Stomach smooth muscle (tissue), 2 donors: ENCODE results near the gene FGD3.

ENCODE experiments used
- H3K27ac ChIP-seq: one replicate; pipeline ENCODE4 v1.7.0; 2013; ENCODE audit warnings: mild to moderate bottlenecking, low read length, inconsistent platforms
- H3K27me3 ChIP-seq, 2 donors: one replicate each; pipeline ENCODE4 v1.7.0; 2013; ENCODE audit warnings: low read length in 2 of 2; ENCODE audit not compliant: insufficient read depth in 2 of 2, control insufficient read depth in 1 of 2
- H3K36me3 ChIP-seq, 2 donors: one replicate each; pipeline ENCODE4 v1.7.0; 2013; ENCODE audit warnings: low read length in 2 of 2; ENCODE audit not compliant: control insufficient read depth in 2 of 2, insufficient read depth in 2 of 2
- H3K4me1 ChIP-seq: one replicate; pipeline ENCODE4 v1.7.0; 2013; ENCODE audit warnings: low read length; ENCODE audit not compliant: control insufficient read depth, insufficient read depth
- H3K4me3 ChIP-seq, 2 donors: one replicate each; pipeline ENCODE4 v1.7.0; 2013; ENCODE audit warnings: low read length in 2 of 2
- H3K9ac ChIP-seq, 2 donors: one replicate each; pipeline ENCODE4 v1.7.0; 2013; ENCODE audit warnings: low read length in 2 of 2, mild to moderate bottlenecking in 1 of 2
- H3K9me3 ChIP-seq, 2 donors: one replicate each; pipeline ENCODE4 v1.7.0; 2013; ENCODE audit warnings: low read length in 2 of 2; ENCODE audit not compliant: control insufficient read depth in 2 of 2
- donor health status: healthy.
- donor health status: Pancreatic carcinoma.

FGD3 gene

GRCh38 chr9:92979283-92980056, 32.1 kb downstream of the FGD3 start:
- H3K4me1 ChIP-seq, result no peaks in the 10 kb centered on the region
- no peak overlapping the region for H3K27ac ChIP-seq
- no peaks in the 10 kb centered on the region for H3K36me3 ChIP-seq
- H3K9me3 ChIP-seq, result peaks cover 0 to 2% of the 10 kb centered on the region in 2 donors
- H3K4me3 ChIP-seq, result no peak overlapping the region
- H3K9ac ChIP-seq, result no peak overlapping the region
- H3K27me3 ChIP-seq, result peaks cover 0 to 2% of the 10 kb centered on the region in 2 donors

DNA sequence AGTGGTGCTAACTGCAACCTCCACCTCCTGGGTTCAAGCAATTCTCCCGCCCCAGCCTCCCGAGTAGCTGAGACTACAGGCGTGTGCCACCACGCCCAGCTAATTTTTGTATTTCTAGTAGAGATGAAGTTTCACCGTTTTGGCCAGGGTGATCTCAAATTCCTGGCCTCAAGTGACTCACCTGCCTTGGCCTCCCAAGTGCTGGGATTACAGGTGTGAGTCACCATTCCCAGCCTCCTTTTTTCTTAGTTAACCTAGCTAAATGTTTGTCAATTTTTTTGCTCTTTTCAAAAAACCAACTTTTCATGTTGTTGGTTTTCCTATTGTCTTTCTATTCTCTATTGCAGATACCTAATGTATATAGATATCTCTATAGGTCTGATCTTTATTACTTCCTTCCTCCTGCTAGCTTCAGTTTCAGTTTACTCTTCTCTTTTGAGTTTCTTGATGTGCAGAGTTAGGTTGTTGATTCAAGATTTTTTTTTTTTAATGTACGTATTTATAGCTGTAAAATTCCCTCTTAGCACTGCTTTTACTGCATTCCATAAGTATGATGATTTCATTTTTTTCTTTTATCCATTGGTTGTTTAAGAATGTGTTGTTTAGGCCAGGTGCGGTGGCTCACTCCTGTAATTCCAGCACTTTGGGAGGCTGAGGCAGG, 32.9 kb downstream of the FGD3 start:
- H3K36me3 ChIP-seq, result no peaks in the 10 kb centered on the region

GRCh38 chr9:92982130-92982529, 34.8 kb downstream of the FGD3 start:
- H3K4me1 ChIP-seq, result peaks cover 4% of the 10 kb centered on the region
- H3K36me3 ChIP-seq, result no peaks in the 10 kb centered on the region

More for the DNA sequence above, 32.9 kb downstream of the FGD3 start:
- no peak overlapping the region for H3K4me3 ChIP-seq
- peaks cover 0 to 2% of the 10 kb centered on the region in 2 donors for H3K9me3 ChIP-seq
- no peak overlapping the region for H3K9ac ChIP-seq
- H3K27ac ChIP-seq, result no peak overlapping the region
- H3K27me3 ChIP-seq, result peaks cover 0 to 2% of the 10 kb centered on the region in 2 donors
- H3K4me1 ChIP-seq, result no peaks in the 10 kb centered on the region

GRCh38 chr9:92983984-92984589, 36.8 kb downstream of the FGD3 start:
- Histone ChIP-seq H3K27me3 (no peaks in the 10 kb centered on the region), H3K27ac (no peak overlapping the region), H3K9ac (no peak overlapping the region), H3K4me3 (no peak overlapping the region), H3K4me1 (peaks cover 4% of the 10 kb centered on the region), H3K36me3 (no peaks in the 10 kb centered on the region), H3K9me3 (peaks cover 0 to 2% of the 10 kb centered on the region in 2 donors)

More at GRCh38 chr9:92982130-92982529, 34.8 kb downstream of the FGD3 start:
- Histone ChIP-seq H3K9me3 (peaks cover 0 to 2% of the 10 kb centered on the region in 2 donors), H3K9ac (no peak overlapping the region), H3K4me3 (no peak overlapping the region), H3K27ac (no peak overlapping the region), H3K27me3 (no peaks in the 10 kb centered on the region)

DNA sequence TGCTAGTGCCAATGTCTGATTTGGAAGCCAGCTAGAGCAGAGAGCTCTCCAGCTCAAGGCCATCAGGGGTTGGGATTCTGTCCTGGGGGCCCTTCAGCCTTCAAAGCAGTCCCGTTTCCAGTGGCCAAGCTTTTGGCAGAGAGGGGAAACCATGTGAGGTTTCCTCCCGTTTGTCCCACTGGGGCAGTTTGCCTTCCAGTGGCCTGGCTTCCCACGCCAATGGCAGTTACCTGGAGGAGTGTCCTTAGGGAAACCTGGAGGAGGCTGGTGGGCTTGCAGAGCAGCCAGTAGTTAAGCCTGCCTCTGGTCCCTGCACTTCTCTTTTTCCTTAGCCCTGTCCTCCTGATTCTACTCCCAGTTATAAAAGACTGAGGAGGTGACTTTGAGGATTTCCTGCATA, 37.7 kb downstream of the FGD3 start:
- Histone ChIP-seq H3K36me3 (no peaks in the 10 kb centered on the region), H3K27me3 (no peaks in the 10 kb centered on the region), H3K4me1 (peaks cover 4% of the 10 kb centered on the region), H3K4me3 (no peak overlapping the region), H3K9ac (no peak overlapping the region), H3K9me3 (peaks cover 0 to 2% of the 10 kb centered on the region in 2 donors), H3K27ac (no peak overlapping the region)

DNA sequence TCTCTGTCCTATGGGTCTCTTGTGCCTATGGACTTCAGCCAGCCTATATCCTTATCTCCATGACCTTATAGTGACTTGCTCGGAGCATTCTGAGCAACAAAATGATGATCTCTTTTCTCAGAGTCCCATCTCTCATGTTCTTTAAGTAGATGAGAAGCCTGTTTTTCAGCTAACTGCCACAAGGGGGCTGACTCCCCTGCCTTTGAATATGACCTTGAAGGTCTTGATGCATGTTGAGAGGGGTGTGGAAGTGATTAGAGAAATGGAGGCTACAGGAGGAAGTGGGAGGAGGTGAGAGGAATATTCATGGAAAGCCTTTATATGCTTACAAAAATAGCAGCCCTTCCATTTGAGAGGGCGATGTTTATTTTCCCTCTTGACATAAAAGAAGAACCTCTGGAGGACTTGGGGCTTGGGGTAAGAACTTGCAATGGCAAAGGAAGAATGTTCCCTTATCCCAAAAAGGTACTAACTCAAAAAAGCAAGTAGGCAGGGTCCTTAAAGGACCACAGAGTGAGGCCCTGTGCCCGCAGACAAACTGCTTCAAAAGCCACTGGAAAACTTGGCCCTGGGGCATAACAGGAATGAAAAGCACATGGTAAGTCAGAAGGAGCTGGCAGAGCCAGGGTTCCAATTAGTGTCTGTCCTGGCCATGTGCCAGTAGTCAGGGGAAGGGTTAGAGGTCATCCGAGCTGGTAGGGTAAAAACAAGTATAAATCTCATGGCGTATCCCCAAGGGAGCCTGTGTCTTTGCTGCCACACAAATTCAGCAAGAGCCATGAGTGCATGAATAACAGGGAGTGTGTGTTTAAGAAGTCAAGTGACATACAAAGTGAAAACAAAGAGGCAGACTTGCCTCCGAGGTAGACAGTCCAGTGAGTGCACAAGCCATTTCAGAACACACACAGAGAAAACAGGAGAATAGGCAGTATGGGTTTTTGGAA, 39.1 kb downstream of the FGD3 start:
- H3K4me1 ChIP-seq, result peaks cover 4% of the 10 kb centered on the region

DNA sequence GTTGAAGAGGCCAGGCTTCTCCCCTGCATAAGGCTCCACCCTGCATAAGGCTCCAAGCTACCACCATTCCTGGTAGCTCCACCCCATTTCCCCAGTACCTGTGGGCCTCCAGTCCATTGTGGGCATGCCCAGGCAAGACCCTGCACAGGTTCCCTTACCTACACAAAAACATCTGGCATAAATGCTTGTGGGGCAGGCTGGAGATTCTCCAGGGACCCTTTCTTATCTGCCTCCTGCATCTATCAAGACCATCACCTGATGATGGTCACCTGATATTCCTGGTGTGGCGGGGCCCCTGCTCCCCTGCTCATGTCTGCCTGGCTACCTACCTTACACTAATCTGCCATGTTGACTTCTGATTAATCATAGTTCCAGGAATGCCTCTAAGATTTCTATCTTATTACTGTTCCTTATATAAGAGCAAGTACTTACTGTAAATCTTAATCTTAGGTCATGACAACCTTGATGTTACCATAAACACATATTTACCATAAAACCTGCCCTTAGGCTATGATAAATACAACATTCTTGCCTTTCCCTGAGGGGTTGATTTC, 41.0 kb downstream of the FGD3 start:
- H3K4me3 ChIP-seq, result no peak overlapping the region
- H3K9me3 ChIP-seq, result peaks cover 0 to 2% of the 10 kb centered on the region in 2 donors

More for the DNA sequence above, 39.1 kb downstream of the FGD3 start:
- H3K4me3 ChIP-seq, result no peak overlapping the region
- H3K9ac ChIP-seq, result no peak overlapping the region
- H3K36me3 ChIP-seq, result no peaks in the 10 kb centered on the region
- H3K27me3 ChIP-seq, result no peaks in the 10 kb centered on the region
- H3K9me3 ChIP-seq, result peaks cover 0 to 2% of the 10 kb centered on the region in 2 donors
- no peak overlapping the region for H3K27ac ChIP-seq

DNA sequence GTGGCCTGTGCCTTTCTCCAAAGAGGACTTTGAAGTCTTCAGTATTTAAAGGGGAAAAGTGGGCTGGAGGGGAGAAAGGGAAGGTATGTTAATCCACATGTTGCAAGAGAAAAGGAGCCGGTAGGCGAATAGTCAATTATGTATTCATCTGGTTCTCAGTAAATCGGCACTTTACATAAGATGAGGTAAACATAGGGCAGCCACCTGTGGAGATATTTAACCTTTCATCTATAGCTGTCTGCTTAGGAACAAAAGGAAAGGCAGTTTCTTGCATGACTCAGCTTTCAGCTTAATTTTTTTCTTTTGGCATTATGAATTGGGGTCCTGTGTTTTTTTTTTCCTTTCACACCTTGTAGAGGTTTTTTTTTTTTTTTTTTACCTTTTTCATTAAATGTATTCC, 42.2 kb downstream of the FGD3 start:
- Histone ChIP-seq H3K27ac (no peak overlapping the region), H3K4me3 (no peak overlapping the region), H3K36me3 (no peaks in the 10 kb centered on the region), H3K9ac (no peak overlapping the region), H3K9me3 (no peaks in the 10 kb centered on the region), H3K4me1 (peaks cover 4% of the 10 kb centered on the region), H3K27me3 (no peaks in the 10 kb centered on the region)

More for the DNA sequence above, 41.0 kb downstream of the FGD3 start:
- Histone ChIP-seq H3K9ac (no peak overlapping the region), H3K27ac (no peak overlapping the region), H3K36me3 (no peaks in the 10 kb centered on the region), H3K27me3 (no peaks in the 10 kb centered on the region), H3K4me1 (peaks cover 4% of the 10 kb centered on the region)

- no peak overlapping the region for H3K4me3 ChIP-seq
- no peak overlapping the region for H3K9ac ChIP-seq
- H3K27ac ChIP-seq, result no peak overlapping the region
- H3K9me3 ChIP-seq, result no peaks in the 10 kb centered on the region
- H3K36me3 ChIP-seq, result no peaks in the 10 kb centered on the region
- peaks cover 4% of the 10 kb centered on the region for H3K4me1 ChIP-seq
- no peaks in the 10 kb centered on the region for H3K27me3 ChIP-seq
Observed at GRCh38 chr9:92990461-92990860, 43.1 kb downstream of the FGD3 start.

DNA sequence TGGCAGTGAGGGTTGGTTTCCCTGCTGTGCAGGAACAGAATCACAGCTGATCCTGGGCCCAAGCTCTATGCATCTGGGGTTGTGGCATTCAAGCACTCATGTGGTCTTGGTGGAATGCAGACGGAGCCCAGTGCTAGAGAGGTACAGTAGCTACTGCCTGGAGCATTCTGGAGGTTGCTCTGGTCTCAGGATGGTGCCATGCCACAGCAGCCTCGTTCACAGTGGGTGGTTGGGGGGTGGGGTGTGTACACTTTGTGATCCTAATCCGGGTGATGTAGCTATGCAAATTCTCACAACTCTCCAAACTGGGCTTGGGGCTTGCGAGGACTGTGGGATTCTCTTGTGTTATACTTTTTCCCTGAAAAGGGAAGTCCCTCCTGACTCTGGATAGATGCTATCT, 45.2 kb downstream of the FGD3 start:
- H3K9me3 ChIP-seq, result no peaks in the 10 kb centered on the region
- no peak overlapping the region for H3K9ac ChIP-seq
- no peaks in the 10 kb centered on the region for H3K27me3 ChIP-seq
- H3K4me1 ChIP-seq, result no peaks in the 10 kb centered on the region
- no peak overlapping the region for H3K27ac ChIP-seq
- H3K36me3 ChIP-seq, result no peaks in the 10 kb centered on the region
- H3K4me3 ChIP-seq, result no peak overlapping the region
